HG03432 (cell line): ENCODE measurements around the gene FBXL7.

Experiments
- ATAC-seq: cut with Tn5 transposase; IDR thresholded peaks from one replicate; pipeline ENCODE4 v1.9.1; 2021; ENCODE audit warnings: mild to moderate bottlenecking, moderate library complexity; ENCODE audit not compliant: unreplicated experiment

The FBXL7 gene

GRCh38 chr5:15538516-15538915 lies 38.5 kb downstream of the FBXL7 start:
- no peak for ATAC-seq

- no peak for ATAC-seq
These were observed 40.0 kb downstream of the FBXL7 start for GRCh38 chr5:15539951-15540350.

GRCh38 chr5:15544039-15544438 lies 44.1 kb downstream of the FBXL7 start:
- ATAC-seq: no peak

- ATAC-seq: no peak
These were observed 45.1 kb downstream of the FBXL7 start for GRCh38 chr5:15545082-15545481.

- ATAC-seq: no peak
These were observed 47.4 kb downstream of the FBXL7 start for GRCh38 chr5:15547261-15547839.

- no peak for ATAC-seq
These were observed 50.0 kb downstream of the FBXL7 start for GRCh38 chr5:15549961-15550360.

GRCh38 chr5:15550502-15551112 lies 50.6 kb downstream of the FBXL7 start:
- ATAC-seq: no peak

- no peak for ATAC-seq
These were observed 51.1 kb downstream of the FBXL7 start for GRCh38 chr5:15551113-15551504.

- ATAC-seq: no peak
These were observed 54.6 kb downstream of the FBXL7 start for GRCh38 chr5:15554542-15554941.

- ATAC-seq: no peak
These were observed 55.2 kb downstream of the FBXL7 start for GRCh38 chr5:15555176-15555575.

GRCh38 chr5:15558240-15558639 lies 58.3 kb downstream of the FBXL7 start:
- ATAC-seq: no peak

GRCh38 chr5:15558681-15559080 lies 58.7 kb downstream of the FBXL7 start:
- no peak for ATAC-seq

- ATAC-seq: no peak
These were observed 60.4 kb downstream of the FBXL7 start for GRCh38 chr5:15560421-15560820.

GRCh38 chr5:15564523-15564922 lies 64.5 kb downstream of the FBXL7 start:
- ATAC-seq: no peak

GRCh38 chr5:15564957-15565356 lies 65.0 kb downstream of the FBXL7 start:
- no peak for ATAC-seq

- no peak for ATAC-seq
These were observed 66.3 kb downstream of the FBXL7 start for GRCh38 chr5:15566306-15566705.

- ATAC-seq: no peak
These were observed 66.8 kb downstream of the FBXL7 start for GRCh38 chr5:15566789-15567188.

- ATAC-seq: no peak
These were observed 70.5 kb downstream of the FBXL7 start for GRCh38 chr5:15570491-15570890.

- no peak for ATAC-seq
These were observed 71.1 kb downstream of the FBXL7 start for GRCh38 chr5:15571081-15571480.

GRCh38 chr5:15571618-15572017 lies 71.6 kb downstream of the FBXL7 start:
- ATAC-seq: no peak

- no peak for ATAC-seq
These were observed 73.6 kb downstream of the FBXL7 start for GRCh38 chr5:15573590-15573989.

GRCh38 chr5:15574128-15574527 lies 74.1 kb downstream of the FBXL7 start:
- no peak for ATAC-seq

GRCh38 chr5:15574806-15575325 lies 74.9 kb downstream of the FBXL7 start:
- no peak for ATAC-seq
